Fibroblast of gingiva (primary cell): ENCODE measurements around the gene RCAN1.
A peak's percentile ranks its signal among the peaks of the same experiment; 100 is the strongest.
"Not testable (repeated sequence)": the region's sequence is repeated elsewhere in the genome, so short reads cannot be mapped to it uniquely, and the experiment has no call there.

Experiments used
- DNase-seq: peaks from one replicate; pipeline ENCODE4 v3.0.0-alpha.2; 2011; ENCODE audit warnings: low read depth

RCAN1 gene

DNA sequence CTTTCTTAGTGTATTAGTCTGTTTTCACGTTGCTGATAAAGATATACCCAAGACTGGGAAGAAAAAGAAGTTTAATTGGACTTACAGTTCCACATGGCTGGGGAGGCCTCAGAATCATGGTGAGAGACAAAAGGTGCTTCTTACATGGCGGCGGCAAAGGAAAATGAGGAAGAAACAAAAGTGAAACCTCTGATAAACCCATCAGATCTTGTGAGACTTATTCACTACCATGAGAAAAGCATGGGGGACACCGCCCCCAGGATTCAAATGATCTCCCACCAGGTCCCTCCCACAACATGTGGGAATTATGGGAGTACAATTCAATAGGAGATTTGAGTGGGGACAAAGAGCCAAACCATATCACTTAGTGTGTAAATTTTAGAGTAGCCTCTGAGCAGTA lies 46.1 kb downstream of the RCAN1 start:
- not testable (repeated sequence) for DNase-seq

DNA sequence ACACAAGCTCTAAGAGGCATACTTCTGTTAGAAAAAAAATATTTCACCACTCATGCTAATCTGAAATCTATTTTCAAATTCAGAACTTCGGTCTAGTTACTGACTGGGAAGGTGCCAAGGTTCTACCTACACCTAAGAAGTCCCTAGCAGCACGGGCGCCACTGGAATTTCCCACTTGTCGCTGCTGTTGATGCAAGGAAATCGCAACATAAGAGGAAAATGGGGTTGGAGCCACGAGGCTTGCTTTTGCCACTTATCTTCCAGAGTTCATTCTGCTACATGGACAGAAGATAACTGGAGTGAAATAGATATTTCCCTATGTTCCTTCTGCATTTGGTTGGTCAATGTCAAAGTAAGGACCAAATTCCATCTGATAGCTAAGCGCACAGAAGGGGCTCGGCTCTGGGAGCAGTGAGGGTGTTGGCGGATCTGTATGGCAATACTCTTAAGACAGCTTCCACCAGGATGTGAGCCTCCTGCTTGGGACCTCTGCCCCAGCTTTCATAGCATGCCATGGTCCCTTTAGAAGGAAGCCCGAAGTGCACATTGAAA lies 47.2 kb downstream of the RCAN1 start:
- no peak for DNase-seq

DNA sequence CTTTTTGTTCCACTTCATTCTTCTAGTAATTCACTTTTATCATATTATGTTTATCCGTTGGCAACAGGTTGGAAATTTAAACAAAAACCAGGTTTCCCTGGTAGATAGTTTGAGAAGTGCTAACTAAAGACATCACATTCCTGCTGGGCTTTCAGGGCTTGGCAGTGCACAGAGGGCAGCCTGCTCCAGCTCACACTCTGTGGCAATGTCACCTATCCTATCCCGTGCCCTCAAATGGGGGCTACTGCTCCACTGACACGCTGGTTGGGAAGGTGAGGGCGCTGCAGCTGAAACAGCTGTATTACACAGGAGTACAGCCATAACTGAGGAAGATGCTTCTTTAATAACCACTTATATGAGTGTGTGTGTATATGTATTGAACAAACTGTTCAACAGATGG lies 49.7 kb downstream of the RCAN1 start:
- DNase-seq: no peak

DNA sequence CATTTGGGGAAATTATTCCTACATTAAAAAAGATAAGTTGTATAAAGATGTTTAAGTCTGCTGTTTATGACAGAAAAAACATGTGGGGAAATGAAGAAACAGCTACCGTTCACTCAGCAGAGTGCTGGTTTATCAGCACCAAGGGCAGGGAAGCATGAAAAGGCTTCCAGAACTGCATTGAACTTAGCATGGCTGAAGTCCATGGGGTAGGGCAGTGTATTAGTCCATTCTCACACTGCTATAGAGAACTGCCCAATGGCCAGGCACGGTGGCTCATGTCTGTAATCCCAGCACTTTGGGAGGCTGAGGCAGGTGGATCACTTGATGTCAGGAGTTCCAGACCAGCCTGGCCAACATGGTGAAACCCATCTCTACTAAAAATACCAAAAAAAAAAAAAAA lies 51.5 kb downstream of the RCAN1 start:
- DNase-seq: not testable (repeated sequence)

DNA sequence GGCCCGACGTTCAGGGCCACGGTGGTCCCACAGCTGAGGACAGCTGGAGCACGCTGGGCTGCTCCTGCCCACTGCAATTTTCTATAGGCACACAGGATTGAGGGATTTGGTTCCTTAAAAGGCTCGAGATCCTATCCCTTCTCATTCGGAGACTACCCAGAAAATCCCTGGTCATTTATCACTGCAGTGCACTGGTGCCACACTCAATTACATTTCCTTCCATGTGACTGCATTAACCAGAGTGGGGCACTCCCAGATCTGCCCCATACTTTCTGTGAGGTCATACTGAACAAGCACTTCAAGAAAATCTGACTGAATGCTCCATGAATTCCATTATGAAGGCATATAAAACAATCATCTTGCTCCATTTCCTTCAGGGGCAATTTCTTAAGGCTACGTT lies 53.1 kb downstream of the RCAN1 start:
- no peak for DNase-seq

DNA sequence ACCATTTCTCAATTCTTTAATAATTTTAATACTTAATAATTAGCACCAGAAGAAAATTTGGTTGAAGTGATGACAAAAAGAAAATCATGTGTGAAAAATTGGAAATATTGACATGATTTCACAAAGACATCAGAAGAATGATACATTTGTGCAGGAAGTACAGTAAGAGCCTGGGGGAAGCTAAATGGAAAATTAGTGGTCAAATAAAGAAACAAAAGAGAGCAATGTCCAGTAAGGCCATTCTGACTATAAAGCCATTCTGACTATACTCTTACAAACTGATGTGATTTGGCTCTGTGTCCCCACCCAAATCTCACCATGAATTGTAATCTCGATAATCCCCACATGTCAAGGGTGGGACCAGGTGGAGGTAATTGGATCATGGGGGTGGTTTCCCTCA lies 54.3 kb downstream of the RCAN1 start:
- DNase-seq: no peak

DNA sequence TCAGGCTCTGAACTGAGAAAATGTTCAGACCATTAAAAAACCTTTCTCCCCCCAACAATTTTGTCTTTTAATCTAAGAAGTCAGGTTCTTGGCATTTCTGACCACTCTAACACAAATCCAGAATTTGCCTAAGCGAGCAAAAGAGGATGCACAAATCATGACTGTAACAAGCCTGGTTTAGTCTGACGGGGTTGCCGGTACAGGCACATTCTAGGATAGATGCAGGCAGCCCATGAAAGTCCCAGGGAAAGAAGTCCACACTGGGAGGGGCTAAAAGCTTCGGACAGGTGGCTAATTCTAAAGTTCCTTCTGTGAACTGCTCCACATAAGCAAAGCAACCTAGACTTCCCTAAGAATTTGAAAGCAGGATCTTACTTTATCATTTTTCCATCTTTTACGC lies 54.9 kb downstream of the RCAN1 start:
- no peak for DNase-seq

DNA sequence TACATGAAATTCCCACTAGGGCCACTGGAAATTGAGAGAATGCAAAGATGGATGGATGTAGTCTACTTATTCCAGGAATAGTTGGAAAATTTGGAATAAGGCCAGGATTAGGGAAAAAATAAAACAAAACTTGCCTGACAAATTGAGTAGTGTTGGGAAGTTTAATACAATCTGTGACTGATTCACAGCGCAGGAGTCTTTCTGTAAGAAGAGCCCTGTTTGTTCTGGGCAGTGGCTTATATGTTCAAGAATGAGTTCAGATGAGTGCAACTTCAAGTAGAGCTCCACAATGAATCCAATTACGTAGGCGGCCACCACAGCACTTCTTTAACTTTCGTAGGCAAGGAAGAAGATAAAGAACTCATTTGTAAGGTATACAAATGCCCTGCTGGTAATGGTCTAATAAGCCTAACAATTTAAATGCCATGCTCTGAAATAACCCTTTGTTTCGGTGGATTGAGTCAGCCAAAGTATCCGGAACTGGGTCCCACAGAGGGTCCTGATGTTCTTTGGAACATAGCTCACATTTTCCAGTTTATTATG lies 55.8 kb downstream of the RCAN1 start:
- DNase-seq: no peak

DNA sequence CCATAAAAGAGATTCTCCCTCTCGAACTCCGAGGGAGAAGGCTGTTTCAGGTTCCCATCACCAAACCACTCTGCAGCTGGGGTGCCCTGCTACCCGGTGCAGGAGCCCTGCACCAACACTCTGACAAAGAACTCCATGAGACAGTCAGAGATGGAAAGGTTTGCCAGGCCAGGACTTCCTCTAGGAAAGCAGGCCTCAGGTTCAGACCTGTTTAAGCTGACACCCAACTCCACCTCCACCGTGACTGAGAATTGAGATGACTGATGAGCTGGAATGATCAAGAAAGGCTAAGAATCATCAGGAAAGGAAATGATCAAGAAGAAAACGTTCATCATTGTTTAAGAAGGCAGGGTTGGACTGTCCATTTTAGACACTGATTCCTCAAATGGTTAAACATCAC lies 56.7 kb downstream of the RCAN1 start:
- no peak for DNase-seq

DNA sequence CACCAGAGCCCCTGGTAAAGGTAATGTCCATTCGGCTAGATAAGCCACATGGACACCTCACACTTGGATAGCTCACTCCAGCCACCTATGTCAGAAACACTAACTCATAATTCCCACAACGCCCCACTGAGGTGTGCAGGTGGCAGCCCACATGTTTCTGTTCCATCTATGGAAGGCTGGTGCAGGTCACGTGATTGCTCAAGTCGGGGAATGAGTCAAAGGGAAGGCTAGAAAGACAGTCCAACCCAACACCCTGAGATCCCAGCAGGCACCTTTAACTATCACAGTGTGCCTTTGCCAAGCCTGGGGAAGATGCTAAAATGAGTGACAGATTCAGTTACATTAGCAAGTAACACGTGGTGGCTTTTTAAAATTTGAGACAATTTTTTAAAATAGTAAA lies 57.7 kb downstream of the RCAN1 start:
- no peak for DNase-seq

DNA sequence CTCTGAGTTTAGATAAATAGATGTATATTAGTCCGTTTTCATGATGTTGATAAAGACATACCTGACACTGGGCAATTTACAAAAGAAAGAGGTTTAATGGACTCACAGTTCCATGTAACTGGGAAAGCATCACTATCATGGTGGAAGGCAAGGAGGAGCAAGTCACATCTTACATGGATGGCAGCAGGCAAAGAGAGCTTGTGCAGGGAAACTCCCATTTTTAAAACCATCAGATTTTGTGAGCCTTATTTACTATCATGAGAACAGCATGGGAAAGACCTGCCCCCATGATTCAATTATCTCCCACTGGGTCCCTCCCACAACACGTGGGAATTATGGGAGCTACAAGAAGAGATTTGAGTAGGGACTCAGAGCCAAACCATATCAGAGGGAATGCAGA lies 60.2 kb downstream of the RCAN1 start:
- not testable (repeated sequence) for DNase-seq

DNA sequence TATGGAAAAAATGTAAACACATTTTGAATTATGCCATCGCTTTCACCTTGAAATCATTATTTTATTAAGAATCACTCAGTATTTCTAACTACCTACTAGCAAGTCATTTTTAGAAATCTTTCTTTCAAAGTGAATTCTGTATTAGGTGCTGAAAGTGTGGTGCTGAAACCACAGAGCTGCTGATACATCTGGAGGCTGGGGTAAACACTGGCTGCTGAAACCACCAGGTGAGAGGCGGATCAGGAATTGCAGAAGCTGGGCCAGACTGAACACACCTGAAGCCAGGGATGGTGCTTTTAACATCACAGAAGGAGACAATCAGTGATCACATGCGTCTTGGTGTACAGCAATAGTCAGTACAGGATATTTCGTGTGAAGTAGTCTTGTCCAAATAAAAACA lies 60.7 kb downstream of the RCAN1 start:
- no peak for DNase-seq

DNA sequence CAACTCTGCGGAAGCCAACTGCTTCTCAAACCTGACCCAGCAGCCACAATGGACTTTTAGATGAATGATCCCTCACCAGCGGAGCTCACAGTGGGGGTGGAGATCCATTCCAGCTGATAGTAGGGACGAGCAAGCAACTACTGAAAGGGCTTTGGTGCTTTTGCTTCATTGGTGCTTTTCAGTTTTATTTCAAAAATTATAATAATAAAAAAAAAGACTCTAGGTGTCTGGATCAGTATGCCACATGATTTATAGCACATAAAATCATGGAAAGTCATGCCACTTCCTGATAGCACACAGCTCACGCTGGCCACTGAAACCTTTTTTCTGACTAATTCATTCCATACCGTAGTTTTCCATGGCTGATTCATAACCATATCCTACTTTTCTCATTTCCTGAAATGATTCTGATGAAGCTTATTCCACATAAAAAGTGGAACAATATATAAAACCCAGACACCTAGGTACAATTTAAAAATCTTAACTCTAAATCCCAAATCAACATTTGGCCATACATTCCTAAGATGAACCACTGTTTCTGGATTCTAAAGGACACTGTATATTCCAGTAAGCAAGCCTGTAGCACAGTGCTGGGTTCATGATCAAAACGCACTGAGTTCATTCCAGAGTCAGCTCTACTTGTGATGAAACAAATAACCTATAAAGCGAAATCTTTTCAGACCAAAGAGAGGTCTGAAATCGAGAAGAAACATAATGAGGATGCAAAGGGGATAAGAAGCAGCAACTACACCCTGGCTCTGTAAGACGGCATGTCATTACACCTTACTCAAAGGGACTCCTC lies 61.6 kb downstream of the RCAN1 start:
- DNase-seq: peak; percentile 52

DNA sequence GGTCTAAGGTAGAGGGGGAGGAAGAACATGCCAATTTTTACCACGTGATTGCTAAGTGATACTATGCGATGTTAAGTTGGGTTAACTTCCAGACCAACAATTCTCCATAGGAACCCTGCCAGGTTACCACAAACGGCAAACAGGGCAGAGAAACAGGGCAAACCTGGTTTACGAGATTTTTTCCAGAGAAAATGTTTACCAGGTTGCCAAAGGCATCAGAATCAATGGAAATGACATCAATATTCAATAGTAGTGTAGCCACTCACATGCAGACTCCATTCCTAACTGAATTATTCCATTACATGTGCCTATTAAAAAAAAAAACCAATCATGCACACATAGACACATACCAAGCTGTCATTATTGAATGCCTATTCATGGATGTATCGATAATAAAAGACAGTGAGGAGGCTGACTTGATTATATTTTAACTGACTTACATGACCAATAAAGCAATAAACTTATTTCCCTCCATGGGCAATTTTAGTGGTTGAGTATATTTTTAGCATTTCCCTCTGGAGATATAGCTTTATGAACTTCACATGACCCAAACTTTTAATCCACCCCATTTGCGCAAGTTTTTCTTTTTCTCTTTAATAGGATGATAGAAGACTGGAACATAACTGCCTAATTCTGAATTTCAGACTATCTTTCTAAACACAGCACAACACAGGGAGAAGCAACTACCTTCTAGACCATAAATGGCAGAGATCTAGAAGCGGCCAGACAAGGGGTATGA lies 62.4 kb downstream of the RCAN1 start:
- no peak for DNase-seq

DNA sequence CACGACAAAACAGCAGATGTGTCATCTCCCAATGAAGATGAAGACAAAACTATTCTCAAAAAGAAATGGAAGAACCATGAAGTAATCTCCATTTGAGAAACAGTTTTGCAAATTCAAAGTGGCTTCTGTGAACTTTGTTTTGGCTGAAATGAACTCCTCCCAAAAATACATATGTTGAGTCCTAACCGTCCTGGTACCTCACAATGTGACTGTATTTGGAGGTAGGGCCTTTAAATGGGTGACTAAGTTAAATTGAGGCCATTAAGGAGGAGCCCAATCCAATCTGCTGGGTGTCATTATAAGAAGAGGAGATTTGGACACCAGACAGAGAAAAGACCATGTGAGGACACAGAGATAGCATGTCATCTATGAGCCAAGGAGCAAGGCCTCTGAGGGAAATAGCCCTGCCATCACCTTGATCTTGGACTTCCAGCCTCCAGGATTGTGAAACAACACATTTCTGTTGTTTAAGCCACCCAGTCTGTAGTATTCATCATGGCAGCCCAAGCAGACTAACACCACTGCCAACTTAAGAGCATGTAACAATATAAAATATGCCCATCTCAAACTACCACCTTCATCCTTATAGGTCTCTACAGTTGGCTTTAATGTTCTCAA lies 64.6 kb downstream of the RCAN1 start:
- DNase-seq: no peak

DNA sequence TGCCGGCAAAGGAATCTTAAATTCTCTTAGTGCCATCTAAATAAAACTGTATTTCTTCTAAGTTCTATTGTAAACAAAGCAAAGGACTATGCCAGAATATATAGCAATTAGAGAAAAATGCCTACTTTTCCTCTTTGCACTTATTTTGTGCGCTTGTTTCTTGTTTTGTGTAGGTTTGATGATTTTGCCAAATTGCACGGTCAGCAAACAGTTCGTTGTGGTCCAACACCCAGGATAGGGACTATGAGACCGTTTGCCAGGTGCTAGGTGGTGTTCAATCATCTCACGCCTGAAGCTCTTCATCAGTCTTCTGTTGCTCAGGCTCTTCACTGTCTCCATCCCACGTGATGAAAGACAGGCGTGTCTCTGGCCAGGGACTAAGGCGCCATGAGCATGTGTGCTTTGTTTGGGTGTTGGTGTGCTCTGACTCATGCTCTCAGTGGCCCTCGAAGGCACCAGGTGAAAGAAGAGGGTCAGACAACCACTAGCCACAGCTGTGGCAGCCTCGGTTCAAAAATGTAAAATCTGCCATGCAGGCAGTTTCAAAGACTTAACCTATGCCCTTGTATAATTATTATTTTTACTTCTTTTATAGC lies 66.0 kb downstream of the RCAN1 start:
- DNase-seq: no peak

DNA sequence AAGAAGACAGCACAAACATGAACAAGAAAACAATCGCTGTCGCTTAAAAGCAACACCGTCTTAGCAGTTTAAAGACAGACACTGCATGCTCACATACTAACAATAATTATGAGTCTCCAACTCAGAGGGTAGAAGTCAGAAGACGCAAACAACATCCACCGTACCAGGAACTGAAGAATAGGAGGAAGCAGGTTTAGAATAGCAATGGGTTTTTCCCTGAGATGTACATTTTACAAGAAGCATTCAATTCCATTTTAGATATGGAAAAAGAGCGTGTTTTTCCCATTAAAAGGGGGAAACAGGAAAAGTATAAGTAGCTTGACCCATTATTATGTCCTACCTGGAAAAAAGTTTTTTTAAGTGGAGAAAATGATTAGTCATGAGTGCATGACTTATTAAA lies 68.4 kb downstream of the RCAN1 start:
- DNase-seq: no peak

DNA sequence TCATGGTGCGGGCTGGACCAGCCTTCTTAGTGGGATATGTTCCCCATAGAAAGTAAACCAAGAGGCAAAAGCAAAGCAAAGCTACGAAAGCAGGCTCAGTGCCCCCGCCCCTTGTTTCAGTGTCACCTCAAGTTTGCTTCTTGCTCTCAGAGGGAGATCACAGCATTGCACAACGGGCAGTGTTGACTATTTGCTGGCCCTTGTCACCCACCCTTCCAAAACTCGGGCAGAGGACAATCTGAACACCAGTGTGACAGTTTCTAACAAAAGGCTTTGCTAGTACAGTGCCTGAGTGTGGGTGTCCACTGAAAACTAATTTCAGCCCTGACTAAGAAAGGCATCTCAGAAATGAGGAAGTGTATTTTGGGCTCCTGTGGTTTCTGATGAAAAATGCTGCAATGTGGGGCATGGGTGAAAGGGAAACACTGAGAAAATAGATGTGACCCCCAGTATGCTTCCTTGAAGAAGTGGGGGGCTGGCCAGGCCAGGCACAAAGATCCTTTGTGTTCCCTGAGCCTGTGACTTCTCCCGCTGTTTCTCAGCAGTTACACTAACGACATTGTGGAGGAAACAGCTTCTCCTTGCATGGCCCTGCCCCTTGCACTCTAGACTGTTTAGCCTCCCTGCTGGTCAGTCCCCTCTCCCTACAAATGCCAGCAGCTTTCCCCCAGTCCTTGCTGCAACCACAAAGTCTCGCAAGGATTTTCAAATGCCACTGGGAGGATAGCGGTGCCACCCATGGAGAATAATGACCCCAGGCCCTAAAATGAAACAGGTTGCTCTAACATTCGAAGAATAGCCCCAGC lies 69.6 kb downstream of the RCAN1 start:
- peak; percentile 83 for DNase-seq

DNA sequence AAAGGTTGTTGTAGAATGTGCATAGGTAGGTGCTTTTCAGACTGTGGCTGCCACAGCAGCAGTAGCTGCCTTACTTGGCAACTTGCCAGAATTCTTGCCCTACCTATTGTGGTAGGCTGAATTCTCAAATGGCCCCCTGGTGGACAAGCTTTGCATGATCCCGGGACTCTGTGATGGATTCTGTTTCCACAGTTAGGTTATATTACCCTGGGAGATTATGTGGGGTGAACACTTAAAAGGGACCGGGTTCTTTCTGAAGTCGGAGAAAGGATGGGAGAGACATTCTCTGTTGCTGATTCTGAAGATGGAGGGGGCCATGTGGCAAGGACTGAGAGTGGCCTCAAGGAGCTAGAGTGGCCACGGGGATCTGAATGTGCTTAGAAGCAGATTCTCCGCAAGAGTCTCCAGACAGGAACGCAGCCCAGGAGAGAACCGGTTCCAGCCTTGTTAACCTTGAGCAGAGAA lies 70.8 kb downstream of the RCAN1 start:
- peak; percentile 61 for DNase-seq

DNA sequence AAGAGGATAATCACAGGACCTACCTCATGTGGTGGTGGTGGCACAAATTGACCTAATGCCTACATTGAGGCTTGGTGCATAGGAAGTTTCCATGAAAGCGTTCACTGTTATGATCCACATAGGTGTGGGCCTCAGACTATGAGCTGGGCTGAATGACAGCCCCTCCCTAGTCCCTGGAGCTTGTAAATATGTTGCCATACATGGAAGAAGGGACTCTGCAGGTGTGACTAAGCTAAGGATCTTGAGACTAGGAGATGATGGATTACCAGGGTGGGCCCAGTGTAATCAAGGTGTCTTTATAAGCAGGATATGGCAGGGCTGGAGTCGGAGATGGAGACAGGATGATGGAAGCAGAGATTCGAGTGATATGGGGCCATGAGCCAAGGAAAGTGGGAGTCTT lies 71.9 kb downstream of the RCAN1 start:
- DNase-seq: no peak

DNA sequence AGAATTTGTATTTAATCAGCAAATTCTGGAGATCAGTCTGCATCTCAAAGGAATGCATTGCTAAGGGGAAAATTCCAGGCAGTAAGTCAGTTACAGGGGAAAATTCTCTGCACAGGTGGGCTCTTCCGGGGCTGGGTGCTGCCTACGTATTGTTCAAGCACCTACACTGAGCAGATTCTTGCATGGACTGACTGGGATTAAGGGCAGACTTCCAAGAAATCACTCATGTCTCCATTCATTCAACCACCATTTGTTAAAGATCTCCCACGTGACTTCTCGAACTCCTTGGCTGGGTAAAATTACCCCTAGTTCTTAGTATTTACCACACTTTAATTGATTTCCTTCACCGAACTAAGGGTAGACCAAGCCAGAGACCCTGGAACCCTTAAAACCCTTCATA lies 74.7 kb downstream of the RCAN1 start:
- DNase-seq: no peak
